Lower lobe of right lung (tissue), 2 donors: ENCODE measurements around the gene MAGEB5. TPM values are rescaled to one million over a fixed set of nuclear protein-coding genes. Genes with fewer than 3 reads are reported as not detected.

ENCODE experiments used
- ATAC-seq, 2 donors: fragments of 200-7000 bp; cut with Tn5 transposase; one replicate each; pipeline ENCODE4 v1.9.1; 2020 to 2022; ENCODE audit warnings: mild to moderate bottlenecking in 2 of 2, moderate library complexity in 2 of 2
- DNase-seq: peaks from one replicate; pipeline ENCODE4 v3.0.0-alpha.2; 2020
- H3K27ac ChIP-seq: fragments of 200-600 bp; one replicate; pipeline ENCODE4 v1.8.0; 2022
- H3K27me3 ChIP-seq: fragments of 200-600 bp; one replicate; pipeline ENCODE4 v1.8.0; 2022; ENCODE audit warnings: low read depth
- H3K36me3 ChIP-seq: fragments of 200-600 bp; one replicate; pipeline ENCODE4 v1.8.0; 2022; ENCODE audit warnings: mild to moderate bottlenecking
- H3K4me1 ChIP-seq: fragments of 200-600 bp; one replicate; pipeline ENCODE4 v1.8.0; 2022
- H3K4me3 ChIP-seq: fragments of 200-600 bp; one replicate; pipeline ENCODE4 v1.8.0; 2022; ENCODE audit warnings: mild to moderate bottlenecking
- H3K9me3 ChIP-seq: fragments of 200-600 bp; one replicate; pipeline ENCODE4 v1.8.0; 2022
- intact Hi-C: fragments of 100-400 bp; cut with DNase I; formaldehyde crosslinking; loops from one replicate; pipeline ENCODE4 v1.11.0; 2022
- total RNA-seq: library from RNA; stranded (reverse); fragmentation: NEBNext Ultra II Directional; extraction: Animal tissue kit (Norgen Biotek cat#: 25700); gene quantifications from one replicate; pipeline ENCODE4 v1.2.1, GENCODE V29; 2021
- TF ChIP-seq, protein P1 (sequence below): fragments of 200-600 bp; IDR thresholded peaks from one replicate; pipeline ENCODE4 v1.8.0; 2022; ENCODE audit warnings: antibody characterized with exemption, mild to moderate bottlenecking
- donor health status: DM: no; HTN: yes; CAD: no; lungs with severe emphysema.

The MAGEB5 gene
- total RNA-seq, 1 donor from 2014 or later, result not detected

DNA sequence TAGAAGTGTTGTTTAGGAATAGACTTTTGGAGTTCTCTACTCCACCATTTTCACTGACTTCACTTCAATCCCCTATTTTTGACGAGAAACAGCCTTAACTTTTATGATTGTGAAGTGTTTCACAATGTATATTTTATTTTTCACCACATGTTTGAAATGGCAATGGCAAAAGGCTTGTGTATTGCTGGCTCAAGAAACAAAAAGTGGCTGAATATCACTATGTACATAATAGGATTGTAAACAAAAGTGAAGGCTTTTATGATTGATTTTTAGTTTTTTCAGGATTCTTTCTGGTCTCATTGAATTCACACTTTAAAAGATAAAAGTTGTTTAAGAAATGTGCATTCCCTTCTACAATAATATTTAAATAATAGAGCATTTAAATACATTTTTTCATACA lies 18.2 kb downstream of the MAGEB5 start:
- intact Hi-C loops, result no loop called here
- TF ChIP-seq, protein P1, sequence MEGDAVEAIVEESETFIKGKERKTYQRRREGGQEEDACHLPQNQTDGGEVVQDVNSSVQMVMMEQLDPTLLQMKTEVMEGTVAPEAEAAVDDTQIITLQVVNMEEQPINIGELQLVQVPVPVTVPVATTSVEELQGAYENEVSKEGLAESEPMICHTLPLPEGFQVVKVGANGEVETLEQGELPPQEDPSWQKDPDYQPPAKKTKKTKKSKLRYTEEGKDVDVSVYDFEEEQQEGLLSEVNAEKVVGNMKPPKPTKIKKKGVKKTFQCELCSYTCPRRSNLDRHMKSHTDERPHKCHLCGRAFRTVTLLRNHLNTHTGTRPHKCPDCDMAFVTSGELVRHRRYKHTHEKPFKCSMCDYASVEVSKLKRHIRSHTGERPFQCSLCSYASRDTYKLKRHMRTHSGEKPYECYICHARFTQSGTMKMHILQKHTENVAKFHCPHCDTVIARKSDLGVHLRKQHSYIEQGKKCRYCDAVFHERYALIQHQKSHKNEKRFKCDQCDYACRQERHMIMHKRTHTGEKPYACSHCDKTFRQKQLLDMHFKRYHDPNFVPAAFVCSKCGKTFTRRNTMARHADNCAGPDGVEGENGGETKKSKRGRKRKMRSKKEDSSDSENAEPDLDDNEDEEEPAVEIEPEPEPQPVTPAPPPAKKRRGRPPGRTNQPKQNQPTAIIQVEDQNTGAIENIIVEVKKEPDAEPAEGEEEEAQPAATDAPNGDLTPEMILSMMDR, result no peak
- no peak overlapping the region for H3K4me3 ChIP-seq
- H3K36me3 ChIP-seq, result no peaks in the 10 kb centered on the region
- H3K4me1 ChIP-seq, result no peaks in the 10 kb centered on the region
- H3K9me3 ChIP-seq, result no peaks in the 10 kb centered on the region
- no peaks in the 10 kb centered on the region for H3K27me3 ChIP-seq
- H3K27ac ChIP-seq, result no peak overlapping the region
- ATAC-seq (no peak), DNase-seq (no peak)

DNA sequence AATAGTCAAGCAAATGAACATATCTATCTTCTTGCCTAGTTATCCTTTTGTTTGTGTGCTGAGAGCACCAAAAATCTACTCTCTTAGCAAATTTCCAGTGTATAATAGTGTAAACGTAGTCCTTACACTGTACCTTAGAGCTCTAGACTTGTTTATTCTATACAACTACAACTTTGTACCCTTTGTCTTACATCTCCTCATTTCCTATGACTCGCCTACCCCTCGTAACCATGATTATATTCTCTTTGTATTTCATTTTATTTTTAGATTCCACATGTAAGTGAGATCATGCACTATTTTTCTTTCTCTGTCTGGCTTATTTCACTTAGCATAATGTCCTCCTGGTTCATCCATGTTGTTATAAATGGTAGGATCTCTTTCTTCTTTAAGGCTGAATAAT lies 37.6 kb downstream of the MAGEB5 start:
- H3K36me3 ChIP-seq, result no peaks in the 10 kb centered on the region
- no peak overlapping the region for H3K27ac ChIP-seq
- DNase-seq, result no peak
- H3K4me3 ChIP-seq, result no peak overlapping the region
- H3K27me3 ChIP-seq, result no peaks in the 10 kb centered on the region
- TF ChIP-seq, protein P1, result no peak
- no peaks in the 10 kb centered on the region for H3K4me1 ChIP-seq
- H3K9me3 ChIP-seq, result no peaks in the 10 kb centered on the region
- ATAC-seq, result no peak
- intact Hi-C loops, result no loop called here

DNA sequence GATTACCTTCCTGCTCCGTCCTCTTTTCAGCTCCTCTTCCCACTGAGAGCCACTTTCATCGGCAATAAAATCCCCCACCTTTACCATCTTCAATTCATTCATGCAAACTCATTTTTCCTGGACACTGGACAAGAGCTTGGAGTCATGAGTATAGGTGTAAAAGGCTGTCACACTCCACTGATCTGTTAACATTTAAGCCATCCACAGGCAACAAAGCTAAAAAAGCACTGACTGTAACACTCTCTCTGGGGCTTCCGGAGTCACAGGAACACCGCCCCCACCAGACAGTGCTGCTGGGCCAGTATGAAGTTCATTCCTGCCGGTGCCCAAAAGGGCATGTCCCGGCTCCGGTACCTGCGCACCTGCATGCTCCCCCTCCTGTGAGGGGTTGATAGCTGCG lies 38.5 kb downstream of the MAGEB5 start:
- no peaks in the 10 kb centered on the region for H3K9me3 ChIP-seq

DNA sequence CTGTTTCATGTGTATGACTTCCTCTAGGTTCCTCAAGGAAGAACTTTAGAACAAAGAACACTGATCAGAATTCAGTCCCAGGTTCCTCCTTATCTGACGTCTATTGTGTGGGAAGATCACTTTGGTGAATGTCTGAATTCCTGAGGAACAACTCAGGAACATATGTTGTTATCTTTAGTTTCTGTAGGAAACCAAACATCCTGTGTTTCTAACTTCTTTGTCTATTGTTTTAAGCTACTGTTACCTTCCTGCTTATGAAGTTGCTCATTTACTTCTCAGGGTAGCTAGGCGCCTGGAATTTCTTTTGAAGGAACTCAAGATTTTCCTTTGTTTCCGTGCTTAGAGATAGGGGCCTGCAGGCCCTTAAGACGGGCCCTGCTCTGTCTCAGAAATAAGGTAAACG lies 46.2 kb downstream of the MAGEB5 start:
- no peak overlapping the region for H3K27ac ChIP-seq
- H3K36me3 ChIP-seq, result no peaks in the 10 kb centered on the region
- no peak for ATAC-seq
- no peaks in the 10 kb centered on the region for H3K4me1 ChIP-seq
- no peak for DNase-seq
- no peak overlapping the region for H3K4me3 ChIP-seq
- no peaks in the 10 kb centered on the region for H3K9me3 ChIP-seq
- TF ChIP-seq, protein P1, result no peak
- intact Hi-C loops, result no loop called here
- H3K27me3 ChIP-seq, result no peaks in the 10 kb centered on the region

More for the DNA sequence above, 38.5 kb downstream of the MAGEB5 start:
- no peaks in the 10 kb centered on the region for H3K4me1 ChIP-seq
- no peaks in the 10 kb centered on the region for H3K27me3 ChIP-seq
- H3K27ac ChIP-seq, result no peak overlapping the region
- no peak overlapping the region for H3K4me3 ChIP-seq
- ATAC-seq (no peak), DNase-seq (no peak)
- no peaks in the 10 kb centered on the region for H3K36me3 ChIP-seq
- TF ChIP-seq, protein P1, result no peak
- intact Hi-C loops, result no loop called here

Other genes with a start within 250 kb of the MAGEB5 start
- gene MAGEB18, start 77.8 kb upstream of the MAGEB5 start, total RNA-seq, result not detected
- not detected for gene MAGEB6B, start 55.6 kb upstream of the MAGEB5 start, total RNA-seq
- gene MAGEB6, start 23.7 kb upstream of the MAGEB5 start, total RNA-seq, result not detected